Neural cell (in vitro differentiated cells): Measurements from ENCODE around the gene PLXNA4.

Source experiments
- CTCF ChIP-seq: fragments of 450-650 bp; IDR thresholded peaks from 2 replicates; pipeline ENCODE4 v1.5.1; 2014; ENCODE audit warnings: antibody characterized with exemption, mild to moderate bottlenecking, moderate library complexity; ENCODE audit not compliant: poor library complexity, severe bottlenecking
- EP300 ChIP-seq: fragments of 450-650 bp; conservative IDR thresholded peaks from 2 replicates; pipeline ENCODE4 v1.6.1; 2014; ENCODE audit warnings: antibody characterized with exemption, mild to moderate bottlenecking, moderate library complexity; ENCODE audit not compliant: poor library complexity, severe bottlenecking
- EZH2 ChIP-seq: fragments of 200-600, 300-800 bp; shearing (Covaris generic), sonication (generic); IDR thresholded peaks from 2 replicates; pipeline ENCODE4 v1.6.1; 2014; ENCODE audit warnings: antibody characterized with exemption, low read length, borderline replicate concordance, mild to moderate bottlenecking; ENCODE audit not compliant: insufficient read depth, poor library complexity, severe bottlenecking
- POLR2AphosphoS5 ChIP-seq: IDR thresholded peaks from 2 replicates; pipeline ENCODE4 v1.6.1; 2012
- RAD21 ChIP-seq: fragments of 450-650 bp; conservative IDR thresholded peaks from 2 replicates; pipeline ENCODE4 v1.6.1; 2014; ENCODE audit warnings: antibody characterized with exemption, mild to moderate bottlenecking, moderate library complexity
- TAF1 ChIP-seq: IDR thresholded peaks from 2 replicates; pipeline ENCODE4 v1.6.1; 2012; ENCODE audit warnings: low read depth

GRCh38 chr7:132298790-132299189, 277.5 kb downstream of the PLXNA4 start:
- TF ChIP-seq CTCF (no peak), POLR2AphosphoS5 (no peak), EZH2 (no peak), EP300 (no peak), RAD21 (no peak), TAF1 (no peak)
